Thymus (tissue), 11 donors: ENCODE data around the gene NME2. TPM values are rescaled to one million over a fixed set of nuclear protein-coding genes. Genes with fewer than 3 reads are reported as not detected.

Experiments used
- DNase-seq, 9 donors: peaks; one replicate each; pipeline ENCODE4 v3.0.0-alpha.2; 2013; ENCODE audit warnings: low spot score in 9 of 9, low read depth in 6 of 9, missing footprints in 1 of 9
- H3K27ac ChIP-seq, 2 donors: one replicate each; pipeline ENCODE4 v1.5.1; 2013; ENCODE audit warnings: control low read depth in 1 of 2, low read depth in 1 of 2, low read length in 1 of 2, mild to moderate bottlenecking in 1 of 2, moderate library complexity in 1 of 2
- H3K27me3 ChIP-seq, 2 donors: one replicate each; pipeline ENCODE4 v1.5.1; 2013; ENCODE audit warnings: low read length in 1 of 2; ENCODE audit not compliant: control insufficient read depth in 2 of 2, insufficient read depth in 1 of 2
- H3K36me3 ChIP-seq, 2 donors: one replicate each; pipeline ENCODE4 v1.5.1; 2013; ENCODE audit warnings: low read length in 1 of 2, mild to moderate bottlenecking in 1 of 2, moderate library complexity in 1 of 2; ENCODE audit not compliant: control insufficient read depth in 2 of 2, insufficient read depth in 2 of 2
- H3K4me1 ChIP-seq, 2 donors: one replicate each; pipeline ENCODE4 v1.5.1; 2013; ENCODE audit warnings: low read length in 2 of 2; ENCODE audit not compliant: control insufficient read depth in 2 of 2, insufficient read depth in 2 of 2
- H3K4me3 ChIP-seq, 2 donors: one replicate each; pipeline ENCODE4 v1.5.1; 2013; ENCODE audit warnings: low read length in 2 of 2, control low read depth in 1 of 2, mild to moderate bottlenecking in 1 of 2
- H3K9me3 ChIP-seq, 2 donors: one replicate each; pipeline ENCODE4 v1.5.1; 2013; ENCODE audit warnings: low read length in 1 of 2, mild to moderate bottlenecking in 1 of 2; ENCODE audit not compliant: control insufficient read depth in 2 of 2, insufficient read depth in 1 of 2
- WGBS: extraction: QIAGEN DNeasy Blood & Tissue Kit; methylation state at CpG from one replicate; pipeline ENCODE4 v1.1.7; 2013; 5-methylcytosine and 5-hydroxymethylcytosine counted together
- polyA plus RNA-seq: library from polyadenylated mRNA; stranded (reverse); fragments of 200-250 nt; gene quantifications from one replicate; pipeline ENCODE4 v1.2.3, GENCODE V29; 2013
- total RNA-seq: library from RNA; stranded (reverse); fragments of 120-200 nt; gene quantifications from one replicate; pipeline ENCODE4 v1.2.4, GENCODE V29; 2013
- donor health status: healthy.

Gene NME2
- total and polyA plus RNA-seq, 2 donors, result 382 to 392 TPM

- Histone ChIP-seq H3K27ac (no peak overlapping the region), H3K27me3 (no peaks in the 10 kb centered on the region), H3K36me3 (peaks cover 41 to 67% of the 10 kb centered on the region in 2 donors), H3K4me3 (no peak overlapping the region), H3K9me3 (no peaks in the 10 kb centered on the region), H3K4me1 (peaks cover 0 to 12% of the 10 kb centered on the region in 2 donors)
- DNase-seq, result no peak
Observed at GRCh38 chr17:51203838-51204237, 37.6 kb downstream of the NME2 start.

- no peak overlapping the region for H3K27ac ChIP-seq
- no peaks in the 10 kb centered on the region for H3K4me1 ChIP-seq
- peaks cover 20 to 57% of the 10 kb centered on the region in 2 donors for H3K36me3 ChIP-seq
- WGBS, result 96% methylated on average over 1 of the region's 1 CpG
- H3K9me3 ChIP-seq, result no peaks in the 10 kb centered on the region
- no peak for DNase-seq
- H3K27me3 ChIP-seq, result no peaks in the 10 kb centered on the region
- no peak overlapping the region for H3K4me3 ChIP-seq
Observed at GRCh38 chr17:51214920-51215319, 48.7 kb downstream of the NME2 start.

GRCh38 chr17:51217946-51218345, 51.7 kb downstream of the NME2 start:
- Histone ChIP-seq H3K36me3 (peaks cover 19 to 57% of the 10 kb centered on the region in 2 donors), H3K4me1 (no peaks in the 10 kb centered on the region), H3K27ac (no peak overlapping the region), H3K4me3 (no peak overlapping the region), H3K27me3 (no peaks in the 10 kb centered on the region), H3K9me3 (no peaks in the 10 kb centered on the region)
- DNase-seq, result no peak
- 96% methylated on average over 1 of the region's 1 CpG for WGBS

GRCh38 chr17:51221322-51221721, 55.1 kb downstream of the NME2 start:
- H3K9me3 ChIP-seq, result no peaks in the 10 kb centered on the region
- peaks cover 29 to 54% of the 10 kb centered on the region in 2 donors for H3K36me3 ChIP-seq
- no peaks in the 10 kb centered on the region for H3K4me1 ChIP-seq
- no peak for DNase-seq
- WGBS, result 98% methylated on average over 4 of the region's 4 CpGs
- H3K27ac ChIP-seq, result no peak overlapping the region
- no peaks in the 10 kb centered on the region for H3K27me3 ChIP-seq
- no peak overlapping the region for H3K4me3 ChIP-seq

Other genes starting within 250 kb of the NME2 start
- gene SPAG9, start 45.5 kb upstream of the NME2 start, total RNA-seq, result 37.3 TPM
- 35.6 TPM for gene SPAG9, start 45.5 kb upstream of the NME2 start, polyA plus RNA-seq
- gene NME1, start 12.9 kb upstream of the NME2 start, total RNA-seq, result 141 TPM
- gene NME1, start 12.9 kb upstream of the NME2 start, polyA plus RNA-seq, result 58.5 TPM
- 19.2 TPM for gene MBTD1, start 93.6 kb downstream of the NME2 start, total RNA-seq
- 19.5 TPM for gene MBTD1, start 93.6 kb downstream of the NME2 start, polyA plus RNA-seq
- gene UTP18, start 94.1 kb downstream of the NME2 start, total RNA-seq, result 56.2 TPM
- gene UTP18, start 94.1 kb downstream of the NME2 start, polyA plus RNA-seq, result 37.8 TPM